PC-9 (cell line): ENCODE measurements around the gene OR10K1.

Experiments used
- CTCF ChIP-seq: fragments of 200-600 bp; sonication (generic); conservative IDR thresholded peaks from 2 replicates; pipeline ENCODE4 v1.6.1; 2017; ENCODE audit warnings: mixed run types, antibody characterized with exemption, mild to moderate bottlenecking, moderate library complexity
- EZH2 ChIP-seq: fragments of 200-600 bp; sonication (generic); IDR thresholded peaks from 2 replicates; pipeline ENCODE4 v1.8.0; 2017; ENCODE audit warnings: antibody characterized with exemption, low read depth

- TF ChIP-seq CTCF, result no peak
- TF ChIP-seq EZH2, result no peak
Observed at GRCh38 chr1:158485455-158485854, 23.8 kb downstream of the OR10K1 start.
